Hepatic stellate cell (primary cell): ENCODE measurements around the gene NRXN3.

ENCODE experiments used
- DNase-seq: peaks from one replicate; pipeline ENCODE4 v3.0.0; 2011; ENCODE audit warnings: low spot score

NRXN3 gene

DNA sequence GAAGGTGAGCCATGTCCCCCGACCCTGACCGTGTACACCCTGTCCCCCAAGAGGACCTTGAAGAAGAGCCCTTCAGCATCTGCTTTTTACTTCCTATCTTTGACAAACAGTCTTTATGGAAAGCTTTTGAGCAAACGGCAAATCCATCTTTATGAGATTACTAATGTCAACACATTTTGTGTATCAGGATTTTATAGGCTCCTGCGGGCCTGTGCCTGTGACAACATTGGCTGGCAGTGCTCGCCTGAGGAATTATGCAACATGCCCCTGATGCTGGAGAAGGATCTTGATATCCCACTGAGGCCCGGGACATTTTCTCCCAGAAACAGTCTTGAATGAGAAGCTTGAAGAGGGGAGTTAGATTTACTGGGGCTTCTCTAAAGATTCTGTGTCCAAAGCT lies 416.5 kb downstream of the NRXN3 start:
- DNase-seq: no peak

- no peak for DNase-seq
Measured at GRCh38 chr14:78588906-78589305, 418.7 kb downstream of the NRXN3 start.

DNA sequence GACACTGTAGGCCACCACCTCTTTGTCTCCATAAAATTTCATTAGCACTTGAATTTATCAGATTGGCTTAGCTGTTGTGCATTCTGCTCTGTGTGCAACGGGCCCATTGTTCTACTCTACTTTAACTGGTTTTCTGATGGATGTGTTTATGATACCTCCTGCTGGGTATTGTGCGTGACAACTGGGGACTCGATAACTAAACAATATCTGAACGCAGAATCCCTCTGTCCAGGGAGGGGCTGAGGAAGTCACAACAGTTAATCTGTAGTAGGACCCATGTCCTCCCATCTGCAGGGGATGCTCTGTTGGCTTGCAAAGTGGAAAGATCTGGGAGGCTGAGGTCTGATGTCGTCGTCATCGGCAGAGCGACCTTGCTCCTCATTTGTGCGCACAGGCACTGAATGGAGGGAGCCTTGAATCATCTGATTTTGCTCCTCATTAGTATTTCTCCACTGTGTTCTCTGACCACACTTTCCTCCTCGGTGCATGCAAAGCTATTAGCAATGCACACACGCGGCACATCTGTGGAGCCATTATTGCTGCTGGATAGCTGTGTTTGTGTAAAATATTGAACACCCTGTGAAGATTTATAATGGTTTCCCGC lies 422.5 kb downstream of the NRXN3 start:
- DNase-seq: no peak

DNA sequence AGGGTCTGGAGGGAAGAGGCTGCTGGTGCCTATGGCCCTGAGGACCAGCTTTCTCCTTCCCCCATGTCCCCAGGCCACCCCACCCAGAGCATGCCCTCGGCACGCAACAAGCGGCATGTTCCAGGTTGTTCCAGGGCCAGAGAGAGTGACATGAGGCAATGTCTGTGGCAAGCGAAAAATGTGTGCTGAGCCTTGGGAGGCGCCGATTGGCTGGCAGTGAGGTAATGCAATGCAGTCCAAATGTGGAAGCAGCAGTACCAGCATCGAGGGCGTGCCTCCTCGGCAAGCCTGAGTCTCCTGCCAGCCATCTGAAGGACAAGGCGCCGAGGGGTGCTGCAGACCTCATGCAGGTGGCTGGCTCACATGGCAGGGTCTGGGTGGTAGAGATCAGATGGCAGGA lies 423.8 kb downstream of the NRXN3 start:
- no peak for DNase-seq

DNA sequence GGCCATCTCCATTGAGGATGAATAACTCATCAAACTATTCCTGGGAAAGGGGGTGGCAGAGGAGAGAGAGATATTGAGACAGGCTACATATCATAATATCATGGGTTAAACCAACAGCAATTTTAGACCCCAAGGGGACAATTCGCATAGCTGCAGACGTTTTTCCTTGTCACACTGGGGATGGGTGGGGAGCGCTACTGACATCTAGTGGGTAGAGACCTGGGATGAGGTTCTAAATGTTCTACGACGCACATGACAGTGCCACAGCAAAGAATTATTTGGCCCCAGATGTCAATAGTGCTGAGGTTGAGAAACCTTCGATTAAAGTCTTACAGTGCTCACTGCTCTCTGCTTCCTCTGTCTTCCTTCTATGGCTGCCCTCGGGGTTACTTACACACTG lies 425.6 kb downstream of the NRXN3 start:
- DNase-seq: no peak

DNA sequence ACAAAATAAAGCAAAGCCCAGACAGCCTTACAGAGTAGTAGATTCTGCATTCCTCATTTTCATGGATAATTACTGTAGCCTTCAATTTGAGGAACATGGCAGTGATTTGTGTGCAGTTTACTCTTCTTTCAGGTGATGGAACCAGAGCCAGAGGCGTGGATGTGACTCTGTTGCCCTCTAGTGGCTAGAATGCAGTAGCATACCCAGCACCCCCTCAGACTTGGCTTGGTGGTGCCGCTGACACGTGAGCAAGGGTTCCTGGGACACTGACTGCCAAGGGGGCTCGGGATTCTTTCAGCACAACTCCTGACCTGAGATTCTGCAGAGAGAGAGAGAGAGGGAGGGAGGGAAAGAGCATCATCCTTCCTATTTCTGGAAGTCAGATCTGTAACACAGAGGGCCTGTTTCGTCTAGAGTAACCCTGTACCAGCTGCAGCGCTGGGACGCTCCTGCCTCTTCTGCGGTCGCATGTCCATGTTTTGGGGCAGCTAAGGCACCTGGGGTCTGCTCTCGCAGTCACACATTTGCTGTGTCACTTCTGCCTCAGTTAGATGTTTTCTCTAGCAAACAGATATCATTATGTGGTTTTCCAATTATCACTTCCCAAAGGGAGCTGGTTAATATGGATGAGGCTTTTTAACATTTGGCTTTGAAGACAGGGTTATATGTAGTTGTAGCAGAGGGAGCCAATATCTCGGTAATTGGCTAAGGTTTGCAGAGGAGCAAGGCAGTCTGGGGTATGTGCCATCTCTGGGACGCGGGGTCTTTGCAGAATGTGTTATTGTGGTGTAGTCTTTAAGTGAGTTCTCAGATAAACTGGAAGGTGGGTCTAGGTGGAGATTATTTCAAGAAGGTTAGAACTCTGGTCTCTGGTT lies 428.1 kb downstream of the NRXN3 start:
- peak; percentile 65 for DNase-seq

- no peak for DNase-seq
Measured at GRCh38 chr14:78605025-78605762, 435.0 kb downstream of the NRXN3 start.

DNA sequence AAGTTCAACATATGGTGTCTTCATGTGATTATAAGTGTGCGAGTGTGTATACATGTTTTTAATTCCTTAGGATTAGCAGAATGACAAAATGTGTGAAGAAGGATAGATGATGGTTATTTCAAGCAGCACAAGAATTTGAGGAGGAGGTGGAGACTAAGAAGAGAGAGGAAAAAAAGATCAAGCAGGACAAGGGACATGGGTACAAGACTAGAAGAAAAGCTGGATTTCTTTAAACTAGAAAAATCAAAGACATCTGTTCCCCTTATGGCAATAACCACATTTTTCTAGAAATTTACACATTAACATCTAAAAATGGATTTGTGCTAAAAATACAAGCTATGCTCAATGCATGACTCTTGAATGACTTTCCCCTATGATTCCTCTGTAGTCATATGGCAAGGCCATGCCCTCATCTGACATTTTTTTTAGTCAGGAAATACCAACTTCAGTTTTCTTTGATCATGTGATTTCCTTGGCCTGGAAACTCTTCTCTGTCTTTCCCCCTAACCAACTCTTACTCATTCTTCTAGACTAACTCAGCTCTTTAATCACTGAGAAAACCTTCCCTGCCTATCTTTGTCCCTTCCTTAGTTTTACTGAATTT lies 435.8 kb downstream of the NRXN3 start:
- peak; percentile 48 for DNase-seq

DNA sequence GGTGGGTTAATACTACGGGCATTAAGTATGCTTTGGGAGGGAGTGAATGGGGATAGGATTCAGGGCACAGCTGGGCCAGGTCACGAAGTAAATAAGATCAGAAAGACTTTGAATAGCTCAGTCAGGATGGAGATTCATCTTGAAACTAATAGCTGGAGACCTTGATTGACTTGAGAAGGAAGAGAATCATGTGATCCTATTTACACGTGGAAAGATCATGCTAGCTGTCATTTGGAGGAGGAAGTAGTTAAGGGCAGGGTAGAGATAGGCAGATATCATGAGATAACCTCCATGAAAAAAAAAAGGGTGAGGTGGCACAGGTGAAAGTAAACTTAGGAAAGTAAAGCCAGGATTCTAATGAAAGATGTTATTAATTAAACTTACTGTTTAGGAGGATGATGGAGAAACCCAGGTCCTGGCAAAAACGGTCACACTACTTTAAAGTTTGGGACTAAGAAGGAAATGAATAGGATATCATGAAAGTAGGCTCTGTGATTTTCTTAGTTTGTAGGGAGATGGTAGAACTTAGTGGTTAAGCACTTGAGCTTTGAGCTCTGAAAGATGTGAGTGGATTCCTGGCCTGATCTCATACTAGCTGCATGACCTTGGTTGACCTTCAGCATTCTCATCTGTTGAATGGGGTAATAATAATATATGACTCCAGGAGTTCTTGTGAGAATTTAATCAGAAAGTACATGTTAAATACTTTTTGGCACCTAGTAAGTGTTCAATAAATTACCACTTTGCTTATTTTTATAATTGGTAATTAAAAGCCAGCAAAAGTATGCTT lies 439.0 kb downstream of the NRXN3 start:
- no peak for DNase-seq

DNA sequence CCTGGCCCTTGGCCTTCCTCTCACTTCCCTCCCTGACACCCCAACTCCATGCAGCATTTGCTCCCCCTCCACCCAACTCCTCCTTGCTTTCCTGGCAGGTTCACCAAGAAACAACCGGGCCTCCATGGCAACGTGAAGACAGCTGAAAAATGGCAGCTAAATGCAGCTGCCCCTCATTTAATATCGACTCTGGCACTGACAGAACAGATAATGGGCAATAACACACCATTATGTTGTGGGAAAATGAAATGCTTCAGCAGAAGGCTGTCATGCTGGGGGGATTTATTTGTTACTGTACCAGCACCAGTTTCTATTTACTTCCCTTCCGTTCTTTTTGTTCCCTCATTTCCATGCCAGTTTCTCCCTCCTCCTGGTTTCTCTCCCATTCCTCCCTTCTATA lies 440.8 kb downstream of the NRXN3 start:
- DNase-seq: no peak

DNA sequence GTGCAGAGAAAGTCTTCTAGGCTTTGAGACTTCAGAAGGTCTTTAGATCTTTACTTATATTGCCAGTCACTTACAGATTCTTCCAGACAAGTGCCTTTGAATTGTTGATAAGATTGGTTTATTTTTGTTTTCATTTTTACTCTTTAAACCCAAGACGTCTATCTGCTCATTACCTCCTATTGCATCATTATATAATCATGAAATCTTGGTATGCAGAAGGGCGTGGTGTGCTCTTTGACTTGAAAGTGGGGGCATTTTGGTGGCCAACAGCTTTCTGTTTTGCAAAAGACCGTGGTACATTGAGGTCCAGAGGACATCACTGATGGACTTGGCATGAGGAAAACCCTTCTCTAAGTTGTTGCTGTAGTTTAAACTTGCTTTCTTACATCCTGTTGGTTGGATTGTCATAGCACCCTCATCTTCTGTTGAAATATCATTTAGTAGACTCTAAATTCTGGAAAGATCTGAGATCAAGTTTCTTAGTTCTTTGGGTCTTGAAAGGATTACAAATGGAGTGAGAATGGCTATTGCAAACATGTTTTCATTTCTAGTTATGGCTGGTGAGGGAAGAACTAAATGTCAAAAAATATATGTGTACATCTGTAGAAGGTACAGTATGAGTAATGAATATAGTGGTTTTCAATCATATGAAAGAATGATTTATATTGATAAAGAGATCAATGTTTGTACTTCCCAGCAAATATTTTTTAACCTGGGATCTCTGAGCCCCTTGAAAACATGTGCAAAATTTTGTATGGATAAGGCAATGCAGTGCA lies 441.8 kb downstream of the NRXN3 start:
- DNase-seq: no peak

- no peak for DNase-seq
Measured at GRCh38 chr14:78612666-78613065, 442.5 kb downstream of the NRXN3 start.

GRCh38 chr14:78614593-78614992 lies 444.4 kb downstream of the NRXN3 start:
- DNase-seq: no peak

GRCh38 chr14:78617735-78618134 lies 447.6 kb downstream of the NRXN3 start:
- no peak for DNase-seq

DNA sequence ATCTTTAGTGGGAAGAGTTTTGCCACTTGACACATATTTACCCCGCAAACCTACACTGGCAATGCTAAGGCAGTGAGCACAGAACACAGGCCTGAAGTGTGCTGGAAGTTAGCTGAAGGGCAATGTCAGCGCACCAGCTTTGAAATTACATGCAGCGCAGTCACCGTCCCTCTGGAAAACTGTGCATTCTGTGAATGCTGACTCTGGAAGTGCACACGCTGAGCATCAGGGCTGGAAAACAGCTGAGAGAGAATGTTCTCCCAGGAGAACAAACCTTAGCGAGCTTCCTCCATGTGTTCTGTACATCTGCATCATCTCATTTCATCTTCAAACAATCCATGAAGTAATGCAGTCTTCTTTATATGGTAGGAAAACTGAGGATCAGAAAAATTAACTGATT lies 448.2 kb downstream of the NRXN3 start:
- DNase-seq: no peak

GRCh38 chr14:78627114-78627513 lies 456.9 kb downstream of the NRXN3 start:
- no peak for DNase-seq

DNA sequence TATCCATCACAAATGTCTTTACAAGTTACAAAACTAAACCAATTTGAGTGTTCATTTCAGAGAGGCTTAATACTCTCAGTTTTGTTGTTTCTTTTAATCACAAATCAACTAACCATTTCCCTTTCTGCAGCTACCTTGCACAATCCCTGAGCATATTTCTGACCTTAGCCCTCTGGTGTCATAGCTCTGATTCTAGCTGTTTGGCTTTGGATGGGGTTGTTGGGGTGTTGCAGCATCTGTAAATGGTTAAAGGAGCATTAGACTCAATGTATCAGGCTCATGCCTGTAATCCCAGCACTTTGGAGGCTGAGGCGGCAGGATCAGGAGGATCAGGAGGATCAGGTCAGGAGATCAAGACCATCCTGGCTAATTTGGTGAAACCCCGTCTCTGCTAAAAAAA lies 461.4 kb downstream of the NRXN3 start:
- no peak for DNase-seq

DNA sequence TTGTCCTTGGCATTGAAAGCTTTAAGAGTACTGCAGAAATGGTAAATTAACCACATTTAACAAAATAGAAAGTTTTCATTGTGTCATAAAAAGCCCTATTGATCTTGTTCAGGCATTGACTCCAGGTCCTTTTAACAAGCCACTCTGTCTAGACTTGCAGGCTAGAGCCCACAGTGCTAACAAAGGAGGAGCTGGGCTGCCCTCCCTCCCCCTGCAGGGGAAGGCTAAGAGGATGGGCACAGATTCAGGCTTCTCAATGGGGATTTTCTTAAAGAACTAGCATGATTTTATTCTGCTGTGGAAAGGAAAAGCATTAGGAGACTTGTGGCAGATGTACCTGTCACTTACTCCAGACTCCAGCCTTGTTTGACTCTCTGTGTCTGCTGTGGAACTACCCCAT lies 463.6 kb downstream of the NRXN3 start:
- DNase-seq: no peak

- no peak for DNase-seq
Measured at GRCh38 chr14:78637489-78637888, 467.3 kb downstream of the NRXN3 start.

- DNase-seq: no peak
Measured at GRCh38 chr14:78637908-78638475, 467.8 kb downstream of the NRXN3 start.

- no peak for DNase-seq
Measured at GRCh38 chr14:78638926-78639325, 468.8 kb downstream of the NRXN3 start.
